ENCODE data around the gene FGF2.
"Not testable (repeated sequence)": the region's sequence is repeated elsewhere in the genome, so short reads cannot be mapped to it uniquely, and the experiment has no call there.

The FGF2 gene

DNA sequence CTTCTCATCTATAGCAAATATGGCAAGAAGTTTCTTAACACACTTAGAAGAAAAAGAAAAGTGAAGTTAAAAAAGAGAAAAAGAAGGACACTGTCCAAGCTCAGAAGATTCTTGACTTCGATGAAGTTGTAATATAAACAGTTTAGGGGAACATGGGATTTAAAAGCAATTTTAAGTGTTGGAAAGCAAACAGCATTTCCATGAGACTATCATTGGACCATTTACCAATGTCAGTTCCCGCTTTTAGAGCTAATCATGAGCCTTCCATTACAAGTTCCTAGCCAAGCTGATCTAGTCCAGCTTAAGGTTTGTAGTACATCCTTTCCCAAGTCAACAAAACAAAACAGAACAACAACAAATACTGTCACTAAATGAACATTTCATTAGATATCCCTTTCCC is 45.1 kb upstream of the FGF2 start:
- no peaks in the 10 kb centered on the region for H3F3A ChIP-seq (ENCODE audit: insufficient read depth, low read length)
- peaks cover 6% of the 10 kb centered on the region for H3K4me1 ChIP-seq (ENCODE audit: low read length)
- no peaks in the 10 kb centered on the region for H4K20me1 ChIP-seq (ENCODE audit: insufficient read depth, low read length)

DNA sequence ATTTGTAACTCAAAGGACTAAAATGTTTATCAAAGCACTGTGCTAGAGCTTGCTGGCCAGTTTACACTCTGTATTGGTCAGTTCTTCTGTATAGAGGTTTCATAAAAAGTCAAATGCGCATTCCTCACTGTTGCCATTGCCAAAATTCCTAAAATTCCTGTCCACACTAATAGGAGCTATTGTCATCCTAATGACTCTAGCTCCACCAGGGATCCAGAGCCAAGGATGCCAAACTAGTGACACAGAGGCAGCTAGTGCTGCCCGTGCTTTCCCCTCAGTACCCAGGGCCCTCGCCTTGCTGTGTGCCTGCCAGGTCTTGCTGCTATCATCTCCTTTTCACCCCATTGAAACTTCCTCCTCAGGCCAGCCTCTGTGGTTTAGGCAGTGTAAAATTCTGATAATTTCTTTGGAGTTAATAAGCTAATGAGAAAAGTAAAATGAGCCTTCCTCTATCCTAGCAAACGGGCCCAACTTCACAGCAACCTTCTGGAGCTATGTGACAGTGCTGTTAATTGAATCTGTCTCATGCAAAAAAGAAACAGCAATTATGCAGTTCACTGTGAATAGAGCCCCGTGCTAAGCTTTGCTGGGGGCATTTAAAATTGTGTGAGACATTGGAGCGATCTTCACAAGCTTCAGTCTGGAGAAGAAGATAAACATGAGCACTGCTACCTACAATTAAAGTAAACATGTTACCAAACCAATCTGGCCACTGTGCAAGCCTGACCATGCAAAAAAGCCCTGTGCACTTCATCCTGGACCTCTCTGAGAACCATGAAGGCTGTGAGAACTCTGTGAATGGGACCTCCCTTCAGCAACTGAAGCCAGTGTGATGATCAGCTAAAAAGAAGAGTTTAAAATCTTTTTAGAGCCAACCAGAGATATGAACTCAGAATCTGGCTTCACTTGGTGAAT is 43.1 kb upstream of the FGF2 start:
- Histone ChIP-seq H3F3A (ENCODE audit: insufficient read depth, low read length) (no peaks in the 10 kb centered on the region), H3K9me3 (replicated peaks; ENCODE audit: insufficient read depth, low read length) (no peaks in the 10 kb centered on the region), H3K9me2 (replicated peaks; ENCODE audit: insufficient read depth, low read length) (no peaks in the 10 kb centered on the region; the same call in 1 of the 2 replicates), H3K4me2 (ENCODE audit: low read depth, low read length) (no peak overlapping the region), H3K4me1 (ENCODE audit: low read length) (peaks cover 6% of the 10 kb centered on the region), H3K79me2 (ENCODE audit: low read length) (no peaks in the 10 kb centered on the region), H3K9ac (ENCODE audit: low read length) (no peak overlapping the region), H3K4me3 (ENCODE audit: low read length) (no peak overlapping the region), H4K20me1 (ENCODE audit: insufficient read depth, low read length) (no peaks in the 10 kb centered on the region), H3K36me3 (replicated peaks; ENCODE audit: insufficient read depth, low read length) (no peaks in the 10 kb centered on the region), H3K27me3 (replicated peaks; ENCODE audit: insufficient read depth, low read length) (no peaks in the 10 kb centered on the region), H2AFZ (ENCODE audit: low read length) (no peak overlapping the region), H3K27ac (ENCODE audit: low read length) (no peak overlapping the region)
- TF ChIP-seq EZH2 (optimal IDR thresholded peaks at IDR 0.05; ENCODE audit: low read depth, low read length) = no peak
- TF ChIP-seq, protein P1, sequence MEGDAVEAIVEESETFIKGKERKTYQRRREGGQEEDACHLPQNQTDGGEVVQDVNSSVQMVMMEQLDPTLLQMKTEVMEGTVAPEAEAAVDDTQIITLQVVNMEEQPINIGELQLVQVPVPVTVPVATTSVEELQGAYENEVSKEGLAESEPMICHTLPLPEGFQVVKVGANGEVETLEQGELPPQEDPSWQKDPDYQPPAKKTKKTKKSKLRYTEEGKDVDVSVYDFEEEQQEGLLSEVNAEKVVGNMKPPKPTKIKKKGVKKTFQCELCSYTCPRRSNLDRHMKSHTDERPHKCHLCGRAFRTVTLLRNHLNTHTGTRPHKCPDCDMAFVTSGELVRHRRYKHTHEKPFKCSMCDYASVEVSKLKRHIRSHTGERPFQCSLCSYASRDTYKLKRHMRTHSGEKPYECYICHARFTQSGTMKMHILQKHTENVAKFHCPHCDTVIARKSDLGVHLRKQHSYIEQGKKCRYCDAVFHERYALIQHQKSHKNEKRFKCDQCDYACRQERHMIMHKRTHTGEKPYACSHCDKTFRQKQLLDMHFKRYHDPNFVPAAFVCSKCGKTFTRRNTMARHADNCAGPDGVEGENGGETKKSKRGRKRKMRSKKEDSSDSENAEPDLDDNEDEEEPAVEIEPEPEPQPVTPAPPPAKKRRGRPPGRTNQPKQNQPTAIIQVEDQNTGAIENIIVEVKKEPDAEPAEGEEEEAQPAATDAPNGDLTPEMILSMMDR (IDR thresholded peaks at IDR 0.05; ENCODE audit: low read length) = no peak
- no peak for TF ChIP-seq EZH2phosphoT487 (IDR thresholded peaks at IDR 0.05; ENCODE audit: low read length)
- DNase-seq = no peak

More for the DNA sequence above, 45.1 kb upstream of the FGF2 start:
- Histone ChIP-seq H3K27ac (ENCODE audit: low read length) (no peak overlapping the region), H3K9me3 (replicated peaks; ENCODE audit: insufficient read depth, low read length) (no peaks in the 10 kb centered on the region), H3K9ac (ENCODE audit: low read length) (no peak overlapping the region), H2AFZ (ENCODE audit: low read length) (no peak overlapping the region), H3K36me3 (replicated peaks; ENCODE audit: insufficient read depth, low read length) (no peaks in the 10 kb centered on the region), H3K79me2 (ENCODE audit: low read length) (no peaks in the 10 kb centered on the region), H3K27me3 (replicated peaks; ENCODE audit: insufficient read depth, low read length) (no peaks in the 10 kb centered on the region), H3K4me2 (ENCODE audit: low read depth, low read length) (no peak overlapping the region), H3K4me3 (ENCODE audit: low read length) (no peak overlapping the region), H3K9me2 (replicated peaks; ENCODE audit: insufficient read depth, low read length) (no peaks in the 10 kb centered on the region; the same call in 1 of the 2 replicates)
- TF ChIP-seq, protein P1 (IDR thresholded peaks at IDR 0.05; ENCODE audit: low read length) = no peak
- TF ChIP-seq EZH2 (optimal IDR thresholded peaks at IDR 0.05; ENCODE audit: low read depth, low read length) (no peak), EZH2phosphoT487 (IDR thresholded peaks at IDR 0.05; ENCODE audit: low read length) (no peak)
- no peak for DNase-seq

DNA sequence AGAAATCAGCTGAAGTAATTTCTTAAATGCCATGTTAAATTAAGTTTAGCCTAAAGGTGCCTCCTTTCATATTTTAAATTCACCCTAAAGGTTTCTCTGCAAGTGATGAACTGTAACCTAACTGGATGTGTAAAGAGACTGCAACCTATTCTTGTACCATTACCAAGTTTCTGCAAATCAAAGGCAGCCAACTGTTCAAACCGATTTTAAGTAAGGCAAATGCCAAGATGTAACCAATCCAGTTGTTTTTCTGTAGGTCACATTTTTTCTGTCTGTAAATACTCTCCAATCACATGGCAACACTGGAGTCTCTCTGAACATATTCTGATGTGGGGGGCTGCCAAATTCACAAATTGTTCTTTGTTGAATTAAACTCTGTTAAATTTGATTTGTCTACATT is 42.4 kb upstream of the FGF2 start:
- Histone ChIP-seq H3F3A (ENCODE audit: insufficient read depth, low read length) (no peaks in the 10 kb centered on the region), H3K79me2 (ENCODE audit: low read length) (no peaks in the 10 kb centered on the region), H3K9me2 (replicated peaks; ENCODE audit: insufficient read depth, low read length) (no peaks in the 10 kb centered on the region; the same call in 1 of the 2 replicates), H3K27me3 (replicated peaks; ENCODE audit: insufficient read depth, low read length) (no peaks in the 10 kb centered on the region), H3K27ac (ENCODE audit: low read length) (no peak overlapping the region), H3K4me1 (ENCODE audit: low read length) (peaks cover 6% of the 10 kb centered on the region), H3K4me2 (ENCODE audit: low read depth, low read length) (no peak overlapping the region), H3K36me3 (replicated peaks; ENCODE audit: insufficient read depth, low read length) (no peaks in the 10 kb centered on the region), H4K20me1 (ENCODE audit: insufficient read depth, low read length) (no peaks in the 10 kb centered on the region), H3K9me3 (replicated peaks; ENCODE audit: insufficient read depth, low read length) (no peaks in the 10 kb centered on the region), H2AFZ (ENCODE audit: low read length) (no peak overlapping the region), H3K9ac (ENCODE audit: low read length) (no peak overlapping the region), H3K4me3 (ENCODE audit: low read length) (no peak overlapping the region)
- no peak for TF ChIP-seq EZH2phosphoT487 (IDR thresholded peaks at IDR 0.05; ENCODE audit: low read length)
- no peak for DNase-seq

DNA sequence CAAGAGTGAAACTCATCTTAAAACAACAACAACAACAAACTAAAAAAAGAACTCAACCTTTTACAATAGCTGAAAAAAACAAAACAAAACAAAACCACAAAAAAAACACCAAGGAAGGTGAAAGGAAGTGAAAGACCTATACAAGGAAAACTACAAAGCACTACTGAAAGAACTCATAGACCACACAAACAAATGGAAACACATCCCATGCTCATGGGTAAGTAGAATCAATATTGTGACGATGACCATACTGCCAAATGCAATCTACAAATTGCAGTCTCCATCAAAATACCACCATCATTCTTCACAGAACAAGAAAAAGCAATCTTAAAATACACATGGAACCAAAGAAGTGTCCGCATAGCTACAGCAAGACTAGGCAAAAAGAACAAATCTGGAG is 41.5 kb upstream of the FGF2 start:
- H2AFZ ChIP-seq (ENCODE audit: low read length) = no peak overlapping the region
- H4K20me1 ChIP-seq (ENCODE audit: insufficient read depth, low read length) = no peaks in the 10 kb centered on the region
- no peak overlapping the region for H3K9ac ChIP-seq (ENCODE audit: low read length)
- no peaks in the 10 kb centered on the region for H3F3A ChIP-seq (ENCODE audit: insufficient read depth, low read length)
- H3K9me3 ChIP-seq (replicated peaks; ENCODE audit: insufficient read depth, low read length) = no peaks in the 10 kb centered on the region
- no peak for DNase-seq
- no peak overlapping the region for H3K27ac ChIP-seq (ENCODE audit: low read length)
- no peak overlapping the region for H3K4me2 ChIP-seq (ENCODE audit: low read depth, low read length)
- no peak for TF ChIP-seq EZH2phosphoT487 (IDR thresholded peaks at IDR 0.05; ENCODE audit: low read length)
- TF ChIP-seq, protein P1 (IDR thresholded peaks at IDR 0.05; ENCODE audit: low read length) = no peak
- no peak for TF ChIP-seq EZH2 (optimal IDR thresholded peaks at IDR 0.05; ENCODE audit: low read depth, low read length)
- no peaks in the 10 kb centered on the region for H3K27me3 ChIP-seq (replicated peaks; ENCODE audit: insufficient read depth, low read length)
- no peak overlapping the region for H3K4me3 ChIP-seq (ENCODE audit: low read length)
- H3K36me3 ChIP-seq (replicated peaks; ENCODE audit: insufficient read depth, low read length) = no peaks in the 10 kb centered on the region
- H3K9me2 ChIP-seq (replicated peaks; ENCODE audit: insufficient read depth, low read length) = no peaks in the 10 kb centered on the region; the same call in 1 of the 2 replicates
- H3K4me1 ChIP-seq (ENCODE audit: low read length) = peaks cover 6% of the 10 kb centered on the region
- no peaks in the 10 kb centered on the region for H3K79me2 ChIP-seq (ENCODE audit: low read length)

DNA sequence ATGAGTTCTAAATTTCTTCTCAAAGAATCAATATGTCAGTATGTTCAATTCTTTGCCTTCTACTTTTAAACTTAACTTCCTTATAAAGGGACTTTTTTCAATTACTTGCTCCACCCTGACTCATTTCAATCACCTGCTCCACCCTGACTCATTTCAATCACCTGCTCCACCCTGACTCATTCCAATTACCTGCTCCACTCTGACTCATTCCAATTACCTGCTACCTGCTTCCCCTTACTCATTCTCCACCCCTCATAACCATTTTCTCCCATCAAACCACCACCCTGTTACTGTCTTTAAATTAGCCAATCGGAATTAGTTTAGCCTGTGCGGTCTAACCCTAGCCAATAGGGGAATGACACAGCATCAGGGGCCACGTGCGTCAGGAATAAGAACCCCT is 40.3 kb upstream of the FGF2 start:
- not testable (repeated sequence) for H2AFZ ChIP-seq (ENCODE audit: low read length); H3K4me1 ChIP-seq (ENCODE audit: low read length); H3K9ac ChIP-seq (ENCODE audit: low read length); DNase-seq; H3K27ac ChIP-seq (ENCODE audit: low read length); H3K27me3 ChIP-seq (replicated peaks; ENCODE audit: insufficient read depth, low read length); H4K20me1 ChIP-seq (ENCODE audit: insufficient read depth, low read length); H3F3A ChIP-seq (ENCODE audit: insufficient read depth, low read length); H3K4me2 ChIP-seq (ENCODE audit: low read depth, low read length); H3K36me3 ChIP-seq (replicated peaks; ENCODE audit: insufficient read depth, low read length); H3K9me2 ChIP-seq (replicated peaks; ENCODE audit: insufficient read depth, low read length); H3K4me3 ChIP-seq (ENCODE audit: low read length); H3K9me3 ChIP-seq (replicated peaks; ENCODE audit: insufficient read depth, low read length); H3K79me2 ChIP-seq (ENCODE audit: low read length)

Measured in MM.1S (cell line).